HCT116 (cell line): ENCODE measurements around the gene TRIP13. TPM values are rescaled to one million over a fixed set of nuclear protein-coding genes. Genes with fewer than 3 reads are reported as not detected.

ENCODE experiments used
- ATAC-seq: fragments of 200-7000 bp; cut with Tn5 transposase; 2 replicates; pipeline ENCODE4 v1.9.1; 2020; ENCODE audit warnings: mild to moderate bottlenecking, moderate library complexity
- BruUV-seq: library from RNA; stranded (reverse); fragments of 400-500 nt; replicated peaks from 2 replicates; lab custom pipeline; 2021; lab: Mats Ljungman, UMichigan
- CTCF ChIA-PET: fragments of 300-600 bp; sonication (Branson Sonifier 250); formaldehyde crosslinking; loops from one replicate; lab custom pipeline; 2021; ENCODE audit warnings: antibody characterized with exemption; lab: Charles Lee
- POLR2A ChIA-PET: fragments of 300-600, 350-600 bp; sonication (Branson Sonifier 250); formaldehyde crosslinking; loops from one replicate; lab custom pipeline; 2021; ENCODE audit warnings: antibody characterized with exemption; lab: Charles Lee
- RAD21 ChIA-PET, 2 experiments: fragments of 300-600 bp; sonication (Branson Sonifier 250); formaldehyde crosslinking; loops; one replicate each; lab custom pipeline; 2023; ENCODE audit warnings: low total read pairs in 2 of 2; ENCODE audit not compliant: uncharacterized antibody in 2 of 2, unreplicated experiment in 2 of 2, low non-redundant PET in 1 of 2; lab: Charles Lee
- DNase-seq: peaks from one replicate; pipeline ENCODE4 v3.0.0-alpha.2; 2010; ENCODE audit warnings: low read depth, low spot score
- H2AFZ ChIP-seq: fragments of 200-600 bp; shearing (Covaris generic), sonication (generic); 2 replicates; pipeline ENCODE4 v1.6.1; 2017; ENCODE audit warnings: low read depth, mixed run types, mixed read lengths, antibody characterized with exemption, low read length; ENCODE audit not compliant: poor library complexity, severe bottlenecking
- H3K27ac ChIP-seq: 2 replicates; pipeline ENCODE4 v1.5.1; 2012; ENCODE audit warnings: low read depth, low read length
- H3K27me3 ChIP-seq: fragments of 200-600 bp; sonication (generic); 2 replicates; pipeline ENCODE4 v1.6.1; 2016; ENCODE audit warnings: mixed run types, low read length, mixed read lengths; ENCODE audit not compliant: insufficient read depth
- H3K36me3 ChIP-seq, 2 experiments: fragments of 200-500 bp in 1 of 2; fragments of 200-600 bp in 1 of 2; sonication (Bioruptor generic) in 1 of 2; sonication (generic) in 1 of 2; 2 replicates each; pipeline versions ENCODE4 v1.5.1 to v1.6.1; 2014 to 2016; ENCODE audit warnings: low read length in 2 of 2, inconsistent platforms in 1 of 2, mixed read lengths in 1 of 2, mixed run types in 1 of 2; ENCODE audit not compliant: insufficient read depth in 2 of 2, control insufficient read depth in 1 of 2
- H3K4me1 ChIP-seq, 2 experiments: fragments of 200-600 bp in 1 of 2; sonication (generic) in 1 of 2; 2 replicates each; pipeline versions ENCODE4 v1.5.1 to v1.6.1; 2012 to 2017; ENCODE audit warnings: low read length in 2 of 2, inconsistent platforms in 1 of 2, mild to moderate bottlenecking in 1 of 2, mixed read lengths in 1 of 2, mixed run types in 1 of 2, moderate library complexity in 1 of 2; ENCODE audit not compliant: insufficient read depth in 2 of 2, control insufficient read depth in 1 of 2
- H3K4me2 ChIP-seq: fragments of 200-600 bp; sonication (generic); 2 replicates; pipeline ENCODE4 v1.6.1; 2017; ENCODE audit warnings: mixed run types, low read length, mixed read lengths
- H3K4me3 ChIP-seq, 2 experiments: fragments of 200-600 bp in 1 of 2; sonication (generic) in 1 of 2; replicated peaks in 1 of 2; 2 replicates each; pipeline ENCODE4 v1.5.1; 2011 to 2016; ENCODE audit warnings: low read length in 2 of 2, control low read depth in 1 of 2, low read depth in 1 of 2, mild to moderate bottlenecking in 1 of 2, mixed read lengths in 1 of 2, mixed run types in 1 of 2
- H3K79me2 ChIP-seq: fragments of 200-600 bp; sonication (generic); 2 replicates; pipeline ENCODE4 v1.6.1; 2017; ENCODE audit warnings: mild to moderate bottlenecking, mixed run types, low read length, moderate library complexity, mixed read lengths; ENCODE audit not compliant: insufficient read depth
- H3K9ac ChIP-seq: fragments of 200-600 bp; sonication (generic); 2 replicates; pipeline ENCODE4 v1.6.1; 2016; ENCODE audit warnings: low read length, mixed read lengths
- H3K9me2 ChIP-seq: fragments of 200-600 bp; sonication (generic), shearing (Covaris generic); 2 replicates; pipeline ENCODE4 v1.6.1; 2017; ENCODE audit warnings: mixed run types, mild to moderate bottlenecking, moderate library complexity; ENCODE audit not compliant: insufficient read depth
- H3K9me3 ChIP-seq, 2 experiments: fragments of 200-500 bp in 1 of 2; fragments of 200-600 bp in 1 of 2; sonication (Bioruptor generic) in 1 of 2; sonication (generic) in 1 of 2; 2 replicates each; pipeline ENCODE4 v1.6.1; 2014 to 2017; ENCODE audit warnings: low read length in 2 of 2, mixed read lengths in 2 of 2, inconsistent platforms in 1 of 2, low read depth in 1 of 2, mild to moderate bottlenecking in 1 of 2, mixed run types in 1 of 2, moderate library complexity in 1 of 2; ENCODE audit not compliant: control insufficient read depth in 1 of 2, insufficient read depth in 1 of 2
- H4K20me1 ChIP-seq: fragments of 200-600 bp; sonication (generic), shearing (Covaris generic); 2 replicates; pipeline ENCODE4 v1.6.1; 2017; ENCODE audit warnings: mixed run types, mild to moderate bottlenecking, moderate library complexity; ENCODE audit not compliant: insufficient read depth
- CBX3 ChIP-seq: IDR thresholded peaks from 2 replicates; pipeline ENCODE4 v1.6.1; 2012; ENCODE audit warnings: low read depth
- CEBPB ChIP-seq: IDR thresholded peaks from 2 replicates; pipeline ENCODE4 v1.6.1; 2012; ENCODE audit warnings: low read depth
- CTCF ChIP-seq, 3 experiments: fragments of 200-600 bp in 1 of 3; sonication (generic) in 1 of 3; IDR thresholded peaks in 2 of 3; conservative IDR thresholded peaks in 1 of 3; 2 replicates each; pipeline ENCODE4 v1.5.1; 2012 to 2017; ENCODE audit warnings: low read depth in 2 of 3, low read length in 2 of 3, antibody characterized with exemption in 1 of 3, borderline replicate concordance in 1 of 3, control low read depth in 1 of 3, mild to moderate bottlenecking in 1 of 3, mixed read lengths in 1 of 3, mixed run types in 1 of 3, moderate library complexity in 1 of 3; ENCODE audit not compliant: insufficient read depth in 1 of 3
- EGR1 ChIP-seq: IDR thresholded peaks from 2 replicates; pipeline ENCODE4 v1.6.1; 2012; ENCODE audit warnings: low read depth
- ELF1 ChIP-seq: IDR thresholded peaks from 2 replicates; pipeline ENCODE4 v1.6.1; 2012; ENCODE audit warnings: low read depth, borderline replicate concordance
- EZH2 ChIP-seq: fragments of 200-600 bp; sonication (generic); IDR thresholded peaks from 2 replicates; pipeline ENCODE4 v1.6.1; 2017; ENCODE audit warnings: antibody characterized with exemption, mixed run types
- FOSL1 ChIP-seq: IDR thresholded peaks from 2 replicates; pipeline ENCODE4 v1.6.1; 2012; ENCODE audit warnings: low read depth
- POLR2A ChIP-seq: IDR thresholded peaks from 2 replicates; pipeline ENCODE4 v1.7.0; 2011; ENCODE audit warnings: borderline replicate concordance; ENCODE audit not compliant: insufficient read depth, insufficient read length; ENCODE audit errors: extremely low read depth
- SIN3A ChIP-seq: IDR thresholded peaks from 2 replicates; pipeline ENCODE4 v1.6.1; 2012; ENCODE audit warnings: low read depth
- TCF7L2 ChIP-seq: IDR thresholded peaks from 2 replicates; pipeline ENCODE4 v1.7.0; 2011; ENCODE audit warnings: borderline replicate concordance, inconsistent platforms; ENCODE audit not compliant: insufficient read depth, insufficient read length; ENCODE audit errors: extremely low read depth
- ZBTB33 ChIP-seq: IDR thresholded peaks from 2 replicates; pipeline ENCODE4 v1.6.1; 2011; ENCODE audit warnings: mild to moderate bottlenecking, low read length, moderate library complexity; ENCODE audit not compliant: insufficient replicate concordance; ENCODE audit errors: extremely low read depth
- ZFX ChIP-seq: fragments of 450-650 bp; IDR thresholded peaks from 2 replicates; pipeline ENCODE4 v1.6.1; 2017
- intact Hi-C: fragments of 100-400 bp; cut with micrococcal nuclease; formaldehyde crosslinking; loops from 2 replicates; pipeline ENCODE4 v1.10.0; 2022
- total RNA-seq: library from RNA; stranded (reverse); gene quantifications from one replicate; pipeline ENCODE4 v1.2.1, GENCODE V29; 2021; ENCODE audit not compliant: unreplicated experiment
- TF ChIP-seq, protein P1 (sequence below): IDR thresholded peaks from 2 replicates; pipeline ENCODE4 v1.6.1; 2012; ENCODE audit warnings: low read depth

The TRIP13 gene
- total RNA-seq, 1 experiment from 2014 or later: 45.0 TPM

DNA sequence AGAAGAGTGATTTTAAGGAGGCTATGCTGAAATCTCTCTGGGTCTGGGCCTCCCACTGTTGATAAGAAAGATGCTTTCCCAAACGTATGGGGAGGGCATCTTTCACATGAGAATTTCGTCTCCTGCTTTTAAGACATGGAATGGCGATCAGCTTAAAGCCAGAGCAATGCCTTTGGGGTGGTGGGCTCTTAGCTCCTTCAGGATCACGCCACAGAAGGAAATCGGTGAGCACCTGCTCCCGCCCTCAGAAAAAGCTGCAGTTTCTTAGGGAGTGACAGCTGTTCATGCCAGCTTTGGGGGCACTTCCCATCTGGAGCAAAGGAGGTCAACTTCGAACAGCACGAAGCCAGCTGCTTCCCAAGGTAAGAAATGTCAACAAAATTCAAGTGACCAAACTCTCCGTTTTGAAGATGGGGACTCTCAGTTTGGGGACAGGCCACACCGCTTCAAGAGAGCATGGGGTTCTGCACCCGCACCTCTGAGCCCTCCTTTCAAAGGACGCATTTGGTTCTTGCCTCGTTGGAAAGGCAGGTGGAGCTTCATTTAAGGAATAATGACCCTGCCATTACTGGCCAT lies 39.0 kb downstream of the TRIP13 start:
- Histone ChIP-seq H3K4me1 (no peaks in the 10 kb centered on the region), H3K9ac (no peak overlapping the region), H3K9me3 (no peaks in the 10 kb centered on the region), H3K79me2 (no peaks in the 10 kb centered on the region), H3K27ac (no peak overlapping the region), H4K20me1 (no peaks in the 10 kb centered on the region), H3K27me3 (peaks cover 8% of the 10 kb centered on the region; the same call in 1 of the 2 replicates), H3K4me2 (no peak overlapping the region), H3K9me2 (no peaks in the 10 kb centered on the region), H3K36me3 (no peaks in the 10 kb centered on the region), H3K4me3 (no peak overlapping the region), H2AFZ (no peak overlapping the region)
- DNase-seq: no peak
- ChIA-PET POLR2A (no interaction called here), RAD21 (no interaction called here), CTCF (interaction anchor here (0.6 to 1.7 kb wide), 4 partner anchors 8 to 243 kb away, joined by 3 to 4 read pairs (median 4); no protein-coding TSS in a partner anchor)
- BruUV-seq: no TSS peak
- no peak for TF ChIP-seq ZBTB33
- TF ChIP-seq CEBPB: no peak
- no peak for TF ChIP-seq EGR1
- no peak for TF ChIP-seq POLR2A
- no peak for TF ChIP-seq SIN3A
- TF ChIP-seq CBX3: no peak
- TF ChIP-seq ELF1: no peak
- no peak for TF ChIP-seq TCF7L2
- TF ChIP-seq ZFX: no peak
- TF ChIP-seq, protein P1, sequence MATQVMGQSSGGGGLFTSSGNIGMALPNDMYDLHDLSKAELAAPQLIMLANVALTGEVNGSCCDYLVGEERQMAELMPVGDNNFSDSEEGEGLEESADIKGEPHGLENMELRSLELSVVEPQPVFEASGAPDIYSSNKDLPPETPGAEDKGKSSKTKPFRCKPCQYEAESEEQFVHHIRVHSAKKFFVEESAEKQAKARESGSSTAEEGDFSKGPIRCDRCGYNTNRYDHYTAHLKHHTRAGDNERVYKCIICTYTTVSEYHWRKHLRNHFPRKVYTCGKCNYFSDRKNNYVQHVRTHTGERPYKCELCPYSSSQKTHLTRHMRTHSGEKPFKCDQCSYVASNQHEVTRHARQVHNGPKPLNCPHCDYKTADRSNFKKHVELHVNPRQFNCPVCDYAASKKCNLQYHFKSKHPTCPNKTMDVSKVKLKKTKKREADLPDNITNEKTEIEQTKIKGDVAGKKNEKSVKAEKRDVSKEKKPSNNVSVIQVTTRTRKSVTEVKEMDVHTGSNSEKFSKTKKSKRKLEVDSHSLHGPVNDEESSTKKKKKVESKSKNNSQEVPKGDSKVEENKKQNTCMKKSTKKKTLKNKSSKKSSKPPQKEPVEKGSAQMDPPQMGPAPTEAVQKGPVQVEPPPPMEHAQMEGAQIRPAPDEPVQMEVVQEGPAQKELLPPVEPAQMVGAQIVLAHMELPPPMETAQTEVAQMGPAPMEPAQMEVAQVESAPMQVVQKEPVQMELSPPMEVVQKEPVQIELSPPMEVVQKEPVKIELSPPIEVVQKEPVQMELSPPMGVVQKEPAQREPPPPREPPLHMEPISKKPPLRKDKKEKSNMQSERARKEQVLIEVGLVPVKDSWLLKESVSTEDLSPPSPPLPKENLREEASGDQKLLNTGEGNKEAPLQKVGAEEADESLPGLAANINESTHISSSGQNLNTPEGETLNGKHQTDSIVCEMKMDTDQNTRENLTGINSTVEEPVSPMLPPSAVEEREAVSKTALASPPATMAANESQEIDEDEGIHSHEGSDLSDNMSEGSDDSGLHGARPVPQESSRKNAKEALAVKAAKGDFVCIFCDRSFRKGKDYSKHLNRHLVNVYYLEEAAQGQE: no peak
- no peak for TF ChIP-seq EZH2
- TF ChIP-seq FOSL1: no peak
- TF ChIP-seq CTCF (IDR thresholded peaks at IDR 0.05 in 2 of 3, conservative IDR thresholded peaks at IDR 0.05 in 1 of 3; ENCODE audit: borderline replicate concordance in 1 of 3, insufficient read depth in 1 of 3, low read depth in 2 of 3, low read length in 2 of 3): no peak
- intact Hi-C loops: no loop called here
- no peak for ATAC-seq
